Middle frontal gyrus (tissue), 1 donor: ENCODE measurements around the gene CSRP1.

Experiments used
- DNase-seq: peaks from one replicate; pipeline ENCODE4 v3.0.0-alpha.2; 2015; ENCODE audit warnings: low spot score; ENCODE audit errors: extremely low spot score

CSRP1 gene

GRCh38 chr1:201456499-201457309, 50.2 kb downstream of the CSRP1 start:
- no peak for DNase-seq

GRCh38 chr1:201455098-201455497, 51.8 kb downstream of the CSRP1 start:
- DNase-seq = no peak

GRCh38 chr1:201454608-201455007, 52.3 kb downstream of the CSRP1 start:
- no peak for DNase-seq

GRCh38 chr1:201452866-201453265, 54.1 kb downstream of the CSRP1 start:
- no peak for DNase-seq

GRCh38 chr1:201450721-201451291, 56.1 kb downstream of the CSRP1 start:
- DNase-seq = no peak

- peak; percentile 65 for DNase-seq
These were observed 57.9 kb downstream of the CSRP1 start for GRCh38 chr1:201448990-201449389.

- peak; percentile 54 for DNase-seq
These were observed 58.7 kb downstream of the CSRP1 start for GRCh38 chr1:201447903-201448871.

GRCh38 chr1:201445310-201445709, 61.6 kb downstream of the CSRP1 start:
- no peak for DNase-seq

GRCh38 chr1:201444792-201445191, 62.1 kb downstream of the CSRP1 start:
- no peak for DNase-seq

GRCh38 chr1:201443747-201444146, 63.2 kb downstream of the CSRP1 start:
- no peak for DNase-seq

- DNase-seq = no peak
These were observed 70.0 kb downstream of the CSRP1 start for GRCh38 chr1:201436969-201437368.

GRCh38 chr1:201436393-201436792, 70.5 kb downstream of the CSRP1 start:
- DNase-seq = no peak

GRCh38 chr1:201434266-201434665, 72.7 kb downstream of the CSRP1 start:
- no peak for DNase-seq

GRCh38 chr1:201433609-201434008, 73.3 kb downstream of the CSRP1 start:
- no peak for DNase-seq
